Activated B cell treated with CpG ODN at 0.5 μM for 24 hours (primary cell): Measurements from ENCODE around the gene ZNF10. TPM values are rescaled to one million over a fixed set of nuclear protein-coding genes. Genes with fewer than 3 reads are reported as not detected.

Experiments
- ATAC-seq: fragments of 200-7000 bp; cut with Tn5 transposase; one replicate; pipeline ENCODE4 v1.10.0; 2021; ENCODE audit warnings: low read depth, mild to moderate bottlenecking, moderate library complexity
- CTCF ChIA-PET: fragments of 350-600 bp; sonication (Branson Sonifier 250); formaldehyde crosslinking; loops from one replicate; lab custom pipeline; 2021; ENCODE audit warnings: antibody characterized with exemption; lab: Charles Lee
- POLR2A ChIA-PET: fragments of 350-600 bp; sonication (Branson Sonifier 250); formaldehyde crosslinking; loops from one replicate; lab custom pipeline; 2021; ENCODE audit warnings: antibody characterized with exemption; lab: Charles Lee
- DNase-seq: peaks from one replicate; pipeline ENCODE4 v3.0.0; 2022
- H3K27ac Mint-ChIP-seq: one replicate; pipeline ENCODE4 v1.8.0; 2020; ENCODE audit warnings: mixed read lengths
- H3K27me3 Mint-ChIP-seq: one replicate; pipeline ENCODE4 v1.8.0; 2021; ENCODE audit warnings: mixed read lengths
- H3K36me3 Mint-ChIP-seq: one replicate; pipeline ENCODE4 v1.8.0; 2021; ENCODE audit warnings: low read depth, mixed read lengths
- H3K4me1 Mint-ChIP-seq: one replicate; pipeline ENCODE4 v1.8.0; 2021; ENCODE audit warnings: mixed read lengths
- H3K4me3 Mint-ChIP-seq: one replicate; pipeline ENCODE4 v1.8.0; 2020; ENCODE audit warnings: mild to moderate bottlenecking, mixed read lengths
- H3K9me3 Mint-ChIP-seq: one replicate; pipeline ENCODE4 v1.8.0; 2020; ENCODE audit warnings: mixed read lengths
- CTCF ChIP-seq: fragments of 200-600 bp; IDR thresholded peaks from one replicate; pipeline ENCODE4 v1.8.0; 2022; ENCODE audit warnings: antibody characterized with exemption, mild to moderate bottlenecking
- intact Hi-C: fragments of 100-400 bp; cut with micrococcal nuclease; formaldehyde crosslinking; loops from one replicate; pipeline ENCODE4 v1.15.1; 2024
- total RNA-seq: library from RNA; stranded (reverse); gene quantifications from 2 replicates; pipeline ENCODE4 v1.2.3, GENCODE V29; 2022

ZNF10 gene
- total RNA-seq, 1 donor from 2014 or later, result 10.9 TPM

- H3K4me3 Mint-ChIP-seq, result no peak overlapping the region
- no peaks in the 10 kb centered on the region for H3K27me3 Mint-ChIP-seq
- CTCF ChIA-PET, result no interaction called here
- no peaks in the 10 kb centered on the region for H3K4me1 Mint-ChIP-seq
- TF ChIP-seq CTCF, result no peak
- no peak overlapping the region for H3K27ac Mint-ChIP-seq
- DNase-seq, result no peak
- POLR2A ChIA-PET, result no interaction called here
- H3K36me3 Mint-ChIP-seq, result peaks cover 82% of the 10 kb centered on the region
- ATAC-seq, result no peak
- intact Hi-C loops, result no loop called here
- H3K9me3 Mint-ChIP-seq, result peaks cover 46% of the 10 kb centered on the region
Observed at GRCh38 chr12:133107121-133107520, 23.3 kb upstream of the ZNF10 start.

GRCh38 chr12:133108150-133108549, 22.3 kb upstream of the ZNF10 start:
- TF ChIP-seq CTCF, result no peak
- ChIA-PET POLR2A (no interaction called here), CTCF (no interaction called here)
- ATAC-seq (no peak), DNase-seq (no peak)
- Mint-ChIP-seq H3K9me3 (peaks cover 45% of the 10 kb centered on the region), H3K27ac (no peak overlapping the region), H3K4me3 (no peak overlapping the region), H3K36me3 (peaks cover 77% of the 10 kb centered on the region), H3K27me3 (no peaks in the 10 kb centered on the region), H3K4me1 (no peaks in the 10 kb centered on the region)
- intact Hi-C loops, result no loop called here

GRCh38 chr12:133120385-133121191, 9.8 kb upstream of the ZNF10 start:
- H3K27me3 Mint-ChIP-seq, result no peaks in the 10 kb centered on the region

GRCh38 chr12:133124674-133125073, 5.8 kb upstream of the ZNF10 start:
- H3K27me3 Mint-ChIP-seq, result no peaks in the 10 kb centered on the region
- DNase-seq, result no peak
- H3K9me3 Mint-ChIP-seq, result peaks cover 35% of the 10 kb centered on the region
- H3K4me1 Mint-ChIP-seq, result peaks cover 5% of the 10 kb centered on the region
- no peak for ATAC-seq
- TF ChIP-seq CTCF, result no peak
- peaks cover 75% of the 10 kb centered on the region for H3K36me3 Mint-ChIP-seq
- H3K4me3 Mint-ChIP-seq, result no peak overlapping the region
- ChIA-PET POLR2A (no interaction called here), CTCF (no interaction called here)
- no peak overlapping the region for H3K27ac Mint-ChIP-seq
- intact Hi-C loops, result no loop called here

More at GRCh38 chr12:133120385-133121191, 9.8 kb upstream of the ZNF10 start:
- DNase-seq (no peak), ATAC-seq (no peak)
- Mint-ChIP-seq H3K4me3 (no peak overlapping the region), H3K4me1 (no peaks in the 10 kb centered on the region), H3K36me3 (peaks cover 81% of the 10 kb centered on the region), H3K9me3 (peaks cover 52% of the 10 kb centered on the region), H3K27ac (no peak overlapping the region)
- POLR2A ChIA-PET, result no interaction called here
- intact Hi-C loops, result no loop called here
- CTCF ChIA-PET, result no interaction called here
- TF ChIP-seq CTCF, result no peak

GRCh38 chr12:133129368-133130037, 924 bp upstream of the ZNF10 start:
- no peak for DNase-seq
- ATAC-seq, result no peak

More at GRCh38 chr12:133129368-133130037, 924 bp upstream of the ZNF10 start:
- intact Hi-C loops, result loop anchor here (1.0 to 5.0 kb wide), 9 partner anchors 49 to 367 kb away; partner anchors contain the start of genes ANKLE2, CHFR, GOLGA3 and ZNF140
- Mint-ChIP-seq H3K4me3 (peak overlapping the region; percentile 95), H3K9me3 (peaks cover 28% of the 10 kb centered on the region), H3K27me3 (no peaks in the 10 kb centered on the region), H3K27ac (peak overlapping the region; percentile 98), H3K4me1 (peaks cover 21% of the 10 kb centered on the region), H3K36me3 (peaks cover 71% of the 10 kb centered on the region)
- no peak for TF ChIP-seq CTCF
- ChIA-PET POLR2A (interaction anchor here (0.6 to 2.8 kb wide), 9 partner anchors 45 to 357 kb away, joined by 3 to 62 read pairs (median 4); partner anchors contain the start of genes CHFR, ZNF140, ZNF26 and ZNF268), CTCF (no interaction called here)
